Activated CD4-positive, alpha-beta memory T cell treated with anti-CD3 and anti-CD28 coated beads for 36 hours (primary cell): Measurements from ENCODE around the gene TCF7L2. TPM values are rescaled to one million over a fixed set of nuclear protein-coding genes. Genes with fewer than 3 reads are reported as not detected.

Experiments
- CTCF ChIA-PET: fragments of 350-600 bp; sonication (Branson Sonifier 250); formaldehyde crosslinking; loops from one replicate; lab custom pipeline; 2021; ENCODE audit warnings: antibody characterized with exemption, inconsistent platforms; lab: Charles Lee
- POLR2A ChIA-PET: fragments of 350-600 bp; sonication (Branson Sonifier 250); formaldehyde crosslinking; loops from one replicate; lab custom pipeline; 2021; ENCODE audit warnings: antibody characterized with exemption; lab: Charles Lee
- DNase-seq: peaks from one replicate; pipeline ENCODE4 v3.0.0-alpha.2; 2020
- H3K27ac Mint-ChIP-seq: one replicate; pipeline ENCODE4 v1.8.0; 2021; ENCODE audit warnings: mixed read lengths
- H3K27me3 Mint-ChIP-seq: one replicate; pipeline ENCODE4 v1.8.0; 2021; ENCODE audit warnings: mixed read lengths
- H3K36me3 Mint-ChIP-seq: one replicate; pipeline ENCODE4 v1.8.0; 2021; ENCODE audit warnings: mixed read lengths
- H3K4me1 Mint-ChIP-seq: one replicate; pipeline ENCODE4 v1.8.0; 2021; ENCODE audit warnings: low read depth, mixed read lengths
- H3K4me3 Mint-ChIP-seq: one replicate; pipeline ENCODE4 v1.8.0; 2021; ENCODE audit warnings: mild to moderate bottlenecking, mixed read lengths
- H3K9me3 Mint-ChIP-seq: one replicate; pipeline ENCODE4 v1.8.0; 2021; ENCODE audit warnings: mixed read lengths
- intact Hi-C: fragments of 100-400 bp; cut with micrococcal nuclease; formaldehyde crosslinking; loops from one replicate; pipeline ENCODE4 v1.15.1; 2023
- total RNA-seq, 2 experiments: library from RNA; stranded (reverse); gene quantifications; one replicate each; pipeline ENCODE4 v1.2.3, GENCODE V29; 2021

TCF7L2 gene
- total RNA-seq, 2 experiments from 2014 or later: 0.71 to 1.5 TPM

DNA sequence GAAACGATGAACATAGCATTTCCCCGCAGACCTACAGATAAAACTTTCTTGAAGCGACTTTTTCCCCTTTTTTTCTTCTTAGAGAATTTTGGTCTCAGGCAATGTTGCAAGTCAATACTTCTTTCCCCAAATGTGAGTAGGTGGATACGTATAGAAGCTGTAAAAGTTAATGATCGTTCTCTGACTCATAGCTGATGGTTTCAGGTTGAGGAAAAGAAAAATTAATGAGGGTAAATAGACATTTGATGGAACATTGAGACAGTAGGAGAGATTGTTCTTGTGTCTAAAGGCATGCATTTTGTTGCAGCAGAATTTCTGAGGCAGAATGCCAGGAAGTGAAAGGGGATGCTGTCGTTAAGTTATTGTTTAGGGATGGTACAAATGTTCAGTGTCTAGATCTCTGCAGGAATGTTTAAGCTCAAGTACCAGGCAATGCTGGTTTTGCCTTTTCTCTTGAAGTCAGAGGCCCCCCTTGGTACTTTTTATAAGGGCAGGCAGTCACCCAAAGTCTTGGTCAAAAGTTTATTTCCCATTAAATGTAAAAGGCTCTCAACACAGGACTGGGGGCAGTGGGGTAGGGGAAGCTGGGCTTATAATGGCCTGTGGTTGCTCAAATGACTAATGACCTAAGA is 9.3 kb downstream of the TCF7L2 start:
- H3K36me3 Mint-ChIP-seq: no peaks in the 10 kb centered on the region
- ChIA-PET CTCF (no interaction called here), POLR2A (no interaction called here)
- peaks cover 57% of the 10 kb centered on the region for H3K27me3 Mint-ChIP-seq
- H3K4me1 Mint-ChIP-seq: peaks cover 8% of the 10 kb centered on the region
- intact Hi-C loops: loop anchor here (10.0 kb wide), 1 partner anchor 715 kb away; the partner anchor contains the start of gene CASP7
- H3K27ac Mint-ChIP-seq: no peak overlapping the region
- no peak overlapping the region for H3K4me3 Mint-ChIP-seq
- no peaks in the 10 kb centered on the region for H3K9me3 Mint-ChIP-seq
- no peak for DNase-seq

DNA sequence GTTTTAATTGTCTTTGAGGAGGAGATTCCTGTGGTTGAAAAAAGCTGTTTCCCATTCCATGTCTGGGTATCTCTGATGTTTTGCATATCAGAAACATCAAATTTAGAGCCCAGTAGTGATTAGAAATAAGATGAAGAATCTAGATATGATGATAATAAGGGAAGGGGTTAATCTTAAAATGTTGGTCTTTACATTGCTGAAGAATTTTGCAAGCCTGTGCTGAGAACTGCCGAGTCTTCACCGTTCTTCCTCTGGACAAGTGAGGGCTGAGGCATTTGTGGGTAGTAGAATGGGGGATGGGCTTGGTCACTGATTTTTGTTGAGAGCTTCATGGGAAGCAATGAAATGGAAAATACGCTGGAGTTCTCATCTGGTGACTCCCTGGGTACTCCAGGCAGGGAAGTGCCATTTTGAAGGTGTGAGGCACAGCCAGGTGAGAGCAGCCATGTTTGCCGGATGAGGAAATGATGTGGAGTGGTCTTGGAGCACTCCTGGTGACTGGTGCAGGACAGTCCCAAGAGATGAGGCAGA is 10.2 kb downstream of the TCF7L2 start:
- intact Hi-C loops: no loop called here
- Mint-ChIP-seq H3K4me3 (no peak overlapping the region), H3K27ac (no peak overlapping the region), H3K4me1 (peaks cover 8% of the 10 kb centered on the region), H3K27me3 (peaks cover 56% of the 10 kb centered on the region), H3K36me3 (no peaks in the 10 kb centered on the region), H3K9me3 (no peaks in the 10 kb centered on the region)
- ChIA-PET POLR2A (no interaction called here), CTCF (no interaction called here)
- no peak for DNase-seq

GRCh38 chr10:112961609-112962008 is 11.6 kb downstream of the TCF7L2 start:
- H3K27me3 Mint-ChIP-seq: peaks cover 51% of the 10 kb centered on the region

DNA sequence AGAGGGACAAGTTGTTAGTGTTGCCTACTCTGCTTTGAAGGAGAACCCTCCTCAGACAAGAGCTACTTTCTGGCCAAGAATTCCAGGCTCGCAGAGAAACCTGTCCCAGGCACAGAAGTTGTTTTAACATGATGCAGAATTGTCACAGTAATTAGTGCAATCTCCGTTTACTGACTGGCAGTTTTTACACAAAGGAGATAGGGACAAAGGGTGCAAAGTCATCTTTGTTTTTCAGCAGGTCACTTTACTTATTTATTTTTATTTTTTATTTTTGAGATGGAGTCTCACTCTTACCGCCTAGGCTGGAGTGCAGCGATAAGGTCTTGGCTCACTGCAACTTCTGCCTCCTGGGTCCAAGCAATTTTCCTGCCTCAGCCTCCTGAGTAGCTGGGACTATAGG is 12.3 kb downstream of the TCF7L2 start:
- Mint-ChIP-seq H3K4me3 (no peak overlapping the region), H3K27ac (no peak overlapping the region), H3K4me1 (peaks cover 8% of the 10 kb centered on the region), H3K36me3 (no peaks in the 10 kb centered on the region), H3K27me3 (peaks cover 50% of the 10 kb centered on the region), H3K9me3 (no peaks in the 10 kb centered on the region)
- ChIA-PET POLR2A (no interaction called here), CTCF (no interaction called here)
- DNase-seq: no peak
- intact Hi-C loops: no loop called here

More at GRCh38 chr10:112961609-112962008, 11.6 kb downstream of the TCF7L2 start:
- Mint-ChIP-seq H3K27ac (no peak overlapping the region), H3K9me3 (no peaks in the 10 kb centered on the region), H3K36me3 (no peaks in the 10 kb centered on the region), H3K4me3 (no peak overlapping the region), H3K4me1 (peaks cover 8% of the 10 kb centered on the region)
- POLR2A ChIA-PET: no interaction called here
- intact Hi-C loops: no loop called here
- CTCF ChIA-PET: no interaction called here
- DNase-seq: no peak

- Mint-ChIP-seq H3K27ac (no peak overlapping the region), H3K9me3 (no peaks in the 10 kb centered on the region), H3K4me3 (no peak overlapping the region), H3K36me3 (no peaks in the 10 kb centered on the region), H3K27me3 (peaks cover 41% of the 10 kb centered on the region), H3K4me1 (peaks cover 6% of the 10 kb centered on the region)
- ChIA-PET POLR2A (no interaction called here), CTCF (no interaction called here)
- intact Hi-C loops: no loop called here
- no peak for DNase-seq
Observed at GRCh38 chr10:112963835-112964234, 13.8 kb downstream of the TCF7L2 start.

DNA sequence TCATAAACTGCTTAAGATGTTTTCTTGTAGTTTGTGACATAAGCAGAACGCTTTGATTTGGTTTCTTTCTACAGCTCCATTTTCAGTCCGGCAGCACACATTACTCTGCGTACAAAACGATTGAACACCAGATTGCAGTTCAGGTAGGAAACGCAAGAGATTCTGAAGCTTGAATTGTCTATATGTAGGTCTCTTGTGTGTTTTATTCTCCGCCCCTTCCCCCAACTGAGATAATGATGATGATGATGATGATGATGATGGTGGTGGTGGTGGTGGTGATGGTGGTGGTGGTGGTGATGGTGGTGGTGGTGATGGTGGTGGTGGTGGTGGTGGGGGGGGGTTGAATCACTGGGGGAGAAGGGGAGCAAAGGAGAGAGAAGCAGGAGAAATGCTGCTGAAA is 14.4 kb downstream of the TCF7L2 start:
- CTCF ChIA-PET: no interaction called here
- no peak for DNase-seq

GRCh38 chr10:112966194-112966855 is 16.3 kb downstream of the TCF7L2 start:
- no peak overlapping the region for H3K4me3 Mint-ChIP-seq
- DNase-seq: no peak
- CTCF ChIA-PET: no interaction called here
- intact Hi-C loops: no loop called here
- POLR2A ChIA-PET: interaction anchor here (0.6 kb wide), 1 partner anchor 127 kb away, joined by 3 read pairs; no protein-coding TSS in a partner anchor
- H3K9me3 Mint-ChIP-seq: no peaks in the 10 kb centered on the region
- H3K27me3 Mint-ChIP-seq: peaks cover 40% of the 10 kb centered on the region
- H3K4me1 Mint-ChIP-seq: no peaks in the 10 kb centered on the region
- no peaks in the 10 kb centered on the region for H3K36me3 Mint-ChIP-seq
- H3K27ac Mint-ChIP-seq: no peak overlapping the region

More for the DNA sequence above, 14.4 kb downstream of the TCF7L2 start:
- POLR2A ChIA-PET: no interaction called here
- Mint-ChIP-seq H3K9me3 (no peaks in the 10 kb centered on the region), H3K4me3 (no peak overlapping the region), H3K4me1 (peaks cover under 1% of the 10 kb centered on the region), H3K36me3 (no peaks in the 10 kb centered on the region), H3K27me3 (peaks cover 42% of the 10 kb centered on the region), H3K27ac (no peak overlapping the region)
- intact Hi-C loops: no loop called here

DNA sequence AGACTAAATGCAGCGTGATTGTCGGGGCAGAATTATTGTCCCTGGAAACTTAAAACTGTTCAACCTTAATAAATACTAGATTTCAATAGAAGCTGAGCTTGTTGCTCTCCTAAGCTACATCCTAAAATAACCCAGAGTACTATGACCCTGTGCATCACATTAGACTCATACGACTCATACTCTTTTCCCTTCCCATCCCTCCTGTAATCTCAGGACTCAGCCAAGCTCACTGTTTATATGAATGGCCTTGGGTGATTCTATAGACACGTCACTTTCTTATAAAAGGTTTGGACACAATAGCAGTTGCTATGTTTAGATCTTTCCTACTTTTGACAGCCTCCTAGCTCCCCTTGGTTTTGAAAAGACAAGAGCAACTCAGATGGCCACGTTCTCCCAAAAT is 17.2 kb downstream of the TCF7L2 start:
- Mint-ChIP-seq H3K4me3 (no peak overlapping the region), H3K4me1 (no peaks in the 10 kb centered on the region), H3K27me3 (peaks cover 34% of the 10 kb centered on the region), H3K9me3 (no peaks in the 10 kb centered on the region), H3K36me3 (no peaks in the 10 kb centered on the region), H3K27ac (no peak overlapping the region)
- CTCF ChIA-PET: no interaction called here
- DNase-seq: no peak
- POLR2A ChIA-PET: no interaction called here
- intact Hi-C loops: no loop called here

GRCh38 chr10:112969131-112969530 is 19.1 kb downstream of the TCF7L2 start:
- Mint-ChIP-seq H3K27me3 (peaks cover 37% of the 10 kb centered on the region), H3K27ac (no peak overlapping the region), H3K36me3 (no peaks in the 10 kb centered on the region), H3K4me3 (no peak overlapping the region), H3K4me1 (no peaks in the 10 kb centered on the region), H3K9me3 (no peaks in the 10 kb centered on the region)
- ChIA-PET POLR2A (no interaction called here), CTCF (no interaction called here)
- DNase-seq: no peak
- intact Hi-C loops: no loop called here

DNA sequence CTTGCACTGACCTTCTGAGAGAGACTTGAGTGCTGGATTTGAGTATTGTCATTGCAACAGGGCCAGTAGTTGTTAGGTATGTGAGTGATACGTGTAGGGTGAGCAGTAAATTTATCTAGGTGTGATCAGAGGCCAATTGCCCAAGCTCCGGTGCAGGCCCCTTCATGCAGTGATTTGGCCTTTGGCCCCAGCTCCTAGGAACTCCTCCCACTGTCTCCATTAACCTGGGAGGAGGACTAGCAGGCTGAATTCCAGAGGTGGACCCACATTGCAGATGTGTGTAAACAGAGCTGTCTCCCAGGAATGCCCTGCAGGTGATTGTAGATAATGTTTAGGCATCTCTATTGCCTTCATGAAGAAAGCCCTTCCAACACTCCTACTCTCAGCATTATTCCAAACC is 19.5 kb downstream of the TCF7L2 start:
- no peak for DNase-seq
- Mint-ChIP-seq H3K27ac (no peak overlapping the region), H3K4me1 (no peaks in the 10 kb centered on the region), H3K36me3 (no peaks in the 10 kb centered on the region), H3K27me3 (peaks cover 33% of the 10 kb centered on the region), H3K4me3 (no peak overlapping the region), H3K9me3 (no peaks in the 10 kb centered on the region)
- ChIA-PET POLR2A (no interaction called here), CTCF (no interaction called here)
- intact Hi-C loops: no loop called here

DNA sequence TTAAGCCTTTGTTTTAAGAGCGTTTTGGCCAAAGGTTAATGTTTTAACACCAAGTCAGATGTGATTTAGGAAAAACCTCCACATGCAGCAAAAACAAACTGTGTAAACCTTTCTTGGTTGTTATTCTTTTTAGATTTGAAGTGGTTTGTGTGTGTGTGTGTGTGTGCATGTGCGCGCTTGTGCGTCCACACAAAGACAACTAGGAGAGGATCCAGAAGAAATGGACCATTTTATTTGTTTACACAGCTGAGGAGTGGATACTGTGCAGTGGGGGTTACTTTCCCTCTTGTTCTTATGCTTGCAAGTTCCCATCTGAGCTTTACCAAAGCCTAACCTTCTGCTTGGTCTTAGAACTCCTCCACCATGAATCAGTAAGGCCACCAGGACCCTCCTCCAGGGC is 20.0 kb downstream of the TCF7L2 start:
- peaks cover 31% of the 10 kb centered on the region for H3K27me3 Mint-ChIP-seq
- H3K4me1 Mint-ChIP-seq: no peaks in the 10 kb centered on the region
- CTCF ChIA-PET: no interaction called here
- POLR2A ChIA-PET: no interaction called here
- no peak overlapping the region for H3K27ac Mint-ChIP-seq
- no peaks in the 10 kb centered on the region for H3K9me3 Mint-ChIP-seq
- DNase-seq: no peak
- no peak overlapping the region for H3K4me3 Mint-ChIP-seq
- intact Hi-C loops: no loop called here
- H3K36me3 Mint-ChIP-seq: no peaks in the 10 kb centered on the region

DNA sequence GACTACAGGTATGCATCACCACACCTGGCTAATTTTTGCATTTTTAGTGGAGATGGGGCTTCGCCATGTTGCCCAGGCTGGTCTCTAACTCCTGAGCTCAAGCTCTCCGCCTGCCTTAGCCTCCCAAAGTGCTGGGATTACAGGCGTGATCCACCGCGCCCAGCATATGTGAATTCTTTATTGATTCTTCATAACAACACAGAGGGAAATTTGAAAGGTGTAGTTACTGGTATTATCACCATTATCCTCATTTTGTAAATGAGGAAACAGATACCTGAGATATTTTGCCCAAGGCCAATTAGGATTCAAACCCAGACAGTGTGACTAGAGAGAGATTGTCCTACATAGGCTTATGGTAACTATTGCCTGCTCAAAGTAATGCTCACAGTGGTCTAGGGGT is 22.6 kb downstream of the TCF7L2 start:
- ChIA-PET CTCF (no interaction called here), POLR2A (no interaction called here)
- Mint-ChIP-seq H3K27ac (no peak overlapping the region), H3K9me3 (no peaks in the 10 kb centered on the region), H3K4me3 (no peak overlapping the region), H3K27me3 (peaks cover 40% of the 10 kb centered on the region), H3K4me1 (no peaks in the 10 kb centered on the region), H3K36me3 (peaks cover 1% of the 10 kb centered on the region)
- DNase-seq: no peak
- intact Hi-C loops: no loop called here

GRCh38 chr10:112973046-112973445 is 23.0 kb downstream of the TCF7L2 start:
- DNase-seq: no peak
- ChIA-PET CTCF (no interaction called here), POLR2A (no interaction called here)
- peaks cover 1% of the 10 kb centered on the region for H3K36me3 Mint-ChIP-seq
- H3K4me3 Mint-ChIP-seq: no peak overlapping the region
- no peaks in the 10 kb centered on the region for H3K9me3 Mint-ChIP-seq
- intact Hi-C loops: no loop called here
- no peaks in the 10 kb centered on the region for H3K4me1 Mint-ChIP-seq
- H3K27me3 Mint-ChIP-seq: peaks cover 45% of the 10 kb centered on the region
- no peak overlapping the region for H3K27ac Mint-ChIP-seq
